ENCODE data around the gene ERC2.

ERC2 gene

GRCh38 chr3:55765398-55765797 is 702.9 kb downstream of the ERC2 start:
- Histone ChIP-seq H3K4me3 (ENCODE audit: low read depth, low read length) (no peak overlapping the region), H3K9me3 (no peaks in the 10 kb centered on the region), H3K4me1 (no peaks in the 10 kb centered on the region), H3K27me3 (no peaks in the 10 kb centered on the region), H3K36me3 (no peaks in the 10 kb centered on the region)
- no peak for DNase-seq
- TF ChIP-seq CTCF (IDR thresholded peaks at IDR 0.05; ENCODE audit: low read depth, low read length): no peak

- H3K4me1 ChIP-seq: no peaks in the 10 kb centered on the region
- H3K36me3 ChIP-seq: no peaks in the 10 kb centered on the region
- no peaks in the 10 kb centered on the region for H3K9me3 ChIP-seq
- no peak for DNase-seq
- no peak for TF ChIP-seq CTCF (IDR thresholded peaks at IDR 0.05; ENCODE audit: low read depth, low read length)
- no peaks in the 10 kb centered on the region for H3K27me3 ChIP-seq
- H3K4me3 ChIP-seq (ENCODE audit: low read depth, low read length): no peak overlapping the region
Observed at GRCh38 chr3:55756976-55757375, 711.3 kb downstream of the ERC2 start.

GRCh38 chr3:55755516-55756205 is 712.6 kb downstream of the ERC2 start:
- DNase-seq: no peak
- Histone ChIP-seq H3K4me3 (ENCODE audit: low read depth, low read length) (no peak overlapping the region), H3K27me3 (no peaks in the 10 kb centered on the region), H3K36me3 (no peaks in the 10 kb centered on the region), H3K4me1 (no peaks in the 10 kb centered on the region), H3K9me3 (no peaks in the 10 kb centered on the region)
- TF ChIP-seq CTCF (IDR thresholded peaks at IDR 0.05; ENCODE audit: low read depth, low read length): no peak

- Histone ChIP-seq H3K9me3 (no peaks in the 10 kb centered on the region), H3K4me1 (no peaks in the 10 kb centered on the region), H3K27me3 (no peaks in the 10 kb centered on the region), H3K4me3 (ENCODE audit: low read depth, low read length) (no peak overlapping the region), H3K36me3 (no peaks in the 10 kb centered on the region)
- TF ChIP-seq CTCF (IDR thresholded peaks at IDR 0.05; ENCODE audit: low read depth, low read length): no peak
- DNase-seq: no peak
Observed at GRCh38 chr3:55752911-55753310, 715.4 kb downstream of the ERC2 start.

- Histone ChIP-seq H3K4me3 (ENCODE audit: low read depth, low read length) (no peak overlapping the region), H3K4me1 (no peaks in the 10 kb centered on the region), H3K36me3 (no peaks in the 10 kb centered on the region), H3K9me3 (no peaks in the 10 kb centered on the region), H3K27me3 (no peaks in the 10 kb centered on the region)
- no peak for TF ChIP-seq CTCF (IDR thresholded peaks at IDR 0.05; ENCODE audit: low read depth, low read length)
- no peak for DNase-seq
Observed at GRCh38 chr3:55751730-55752129, 716.5 kb downstream of the ERC2 start.

GRCh38 chr3:55750525-55750924 is 717.7 kb downstream of the ERC2 start:
- DNase-seq: no peak
- no peaks in the 10 kb centered on the region for H3K9me3 ChIP-seq
- H3K27me3 ChIP-seq: no peaks in the 10 kb centered on the region
- H3K4me1 ChIP-seq: no peaks in the 10 kb centered on the region
- H3K4me3 ChIP-seq (ENCODE audit: low read depth, low read length): no peak overlapping the region
- H3K36me3 ChIP-seq: no peaks in the 10 kb centered on the region
- TF ChIP-seq CTCF (IDR thresholded peaks at IDR 0.05; ENCODE audit: low read depth, low read length): no peak
